ENCODE results near the gene ZC3H8.

The ZC3H8 gene

DNA sequence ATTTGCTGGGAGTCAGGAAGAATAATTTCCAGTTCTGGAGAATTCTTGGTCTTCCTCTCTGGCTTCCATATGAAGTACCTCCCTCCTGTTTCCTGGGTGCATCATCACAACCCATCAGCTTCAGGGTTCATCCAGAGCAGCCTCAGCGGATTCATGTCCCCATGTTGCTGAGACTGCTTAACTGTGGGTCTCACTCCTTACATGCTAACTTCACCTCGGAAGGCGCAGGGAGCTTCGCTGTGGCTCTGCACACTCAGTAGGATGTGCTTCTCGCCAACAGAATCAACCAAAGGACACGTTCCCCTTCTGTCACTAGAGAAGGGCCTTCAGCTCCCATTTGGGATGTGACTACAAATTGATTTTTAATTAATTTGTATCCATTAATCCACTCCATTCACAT is 92.5 kb downstream of the ZC3H8 start:
- Histone ChIP-seq H3K9ac (ENCODE audit: low read depth, low read length) (no peak overlapping the region), H3K27ac (ENCODE audit: low read length) (no peak overlapping the region), H2AFZ (ENCODE audit: low read depth, low read length) (no peak overlapping the region), H3K9me3 (ENCODE audit: insufficient read depth, low read length, severe bottlenecking) (no peaks in the 10 kb centered on the region), H3K27me3 (ENCODE audit: insufficient read depth, low read length, poor library complexity) (no peaks in the 10 kb centered on the region), H3K4me1 (ENCODE audit: insufficient read depth, low read length) (no peaks in the 10 kb centered on the region), H3K4me2 (ENCODE audit: insufficient read depth, low read length) (no peak overlapping the region), H3K36me3 (ENCODE audit: insufficient read depth, low read length) (no peaks in the 10 kb centered on the region), H3K79me2 (ENCODE audit: insufficient read depth, low read length) (no peaks in the 10 kb centered on the region), H3K4me3 (ENCODE audit: low read depth in 1 of 2, low read length in 2 of 2) (no peak overlapping the region), H4K20me1 (ENCODE audit: insufficient read depth, low read length) (no peaks in the 10 kb centered on the region)
- TF ChIP-seq, protein P1, sequence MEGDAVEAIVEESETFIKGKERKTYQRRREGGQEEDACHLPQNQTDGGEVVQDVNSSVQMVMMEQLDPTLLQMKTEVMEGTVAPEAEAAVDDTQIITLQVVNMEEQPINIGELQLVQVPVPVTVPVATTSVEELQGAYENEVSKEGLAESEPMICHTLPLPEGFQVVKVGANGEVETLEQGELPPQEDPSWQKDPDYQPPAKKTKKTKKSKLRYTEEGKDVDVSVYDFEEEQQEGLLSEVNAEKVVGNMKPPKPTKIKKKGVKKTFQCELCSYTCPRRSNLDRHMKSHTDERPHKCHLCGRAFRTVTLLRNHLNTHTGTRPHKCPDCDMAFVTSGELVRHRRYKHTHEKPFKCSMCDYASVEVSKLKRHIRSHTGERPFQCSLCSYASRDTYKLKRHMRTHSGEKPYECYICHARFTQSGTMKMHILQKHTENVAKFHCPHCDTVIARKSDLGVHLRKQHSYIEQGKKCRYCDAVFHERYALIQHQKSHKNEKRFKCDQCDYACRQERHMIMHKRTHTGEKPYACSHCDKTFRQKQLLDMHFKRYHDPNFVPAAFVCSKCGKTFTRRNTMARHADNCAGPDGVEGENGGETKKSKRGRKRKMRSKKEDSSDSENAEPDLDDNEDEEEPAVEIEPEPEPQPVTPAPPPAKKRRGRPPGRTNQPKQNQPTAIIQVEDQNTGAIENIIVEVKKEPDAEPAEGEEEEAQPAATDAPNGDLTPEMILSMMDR (IDR thresholded peaks at IDR 0.05; ENCODE audit: borderline replicate concordance, extremely low read depth, low read length, poor library complexity, severe bottlenecking): no peak
- ATAC-seq (ENCODE audit: insufficient read depth, low read depth) (no peak), DNase-seq (no peak)
